Measurements from ENCODE around the gene C19orf25.

DNA sequence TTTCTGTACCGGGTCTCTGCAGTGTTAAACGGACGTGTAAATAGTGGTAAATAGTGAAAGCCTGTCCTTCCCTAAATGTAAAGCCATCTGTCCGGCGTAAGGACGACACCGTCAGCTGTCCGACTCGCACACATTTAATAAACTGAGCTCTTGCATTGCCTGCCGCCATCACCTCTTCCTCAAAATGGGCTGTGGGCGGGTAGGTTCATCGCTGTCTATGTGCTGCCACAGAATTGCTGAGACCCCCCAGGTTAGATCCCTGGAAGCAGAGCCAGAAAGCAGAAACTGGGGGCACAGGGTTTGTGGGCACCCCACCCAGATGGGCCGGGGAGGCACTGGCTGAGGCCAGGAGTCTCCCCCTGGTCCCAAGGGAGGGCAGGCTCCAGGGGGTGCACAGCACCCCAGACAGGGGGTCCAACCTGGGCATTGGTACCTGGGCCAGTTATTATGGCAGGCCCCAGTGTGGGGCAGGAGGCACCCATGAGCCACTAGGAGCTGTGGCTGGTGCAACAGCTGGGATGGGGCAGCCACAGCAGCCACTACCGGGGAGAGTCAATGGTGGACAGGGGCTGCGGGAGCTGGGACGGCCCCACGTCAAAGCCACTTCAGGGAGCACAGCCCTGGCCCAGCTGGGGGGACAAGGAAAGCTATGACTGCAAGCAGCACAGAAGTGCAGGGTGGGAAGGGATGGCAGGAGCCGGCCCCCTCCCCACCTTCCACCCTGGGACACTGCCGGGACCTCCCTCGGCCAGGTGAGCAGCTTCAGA lies 5.7 kb downstream of the C19orf25 start:
- TF ChIP-seq, protein P1, sequence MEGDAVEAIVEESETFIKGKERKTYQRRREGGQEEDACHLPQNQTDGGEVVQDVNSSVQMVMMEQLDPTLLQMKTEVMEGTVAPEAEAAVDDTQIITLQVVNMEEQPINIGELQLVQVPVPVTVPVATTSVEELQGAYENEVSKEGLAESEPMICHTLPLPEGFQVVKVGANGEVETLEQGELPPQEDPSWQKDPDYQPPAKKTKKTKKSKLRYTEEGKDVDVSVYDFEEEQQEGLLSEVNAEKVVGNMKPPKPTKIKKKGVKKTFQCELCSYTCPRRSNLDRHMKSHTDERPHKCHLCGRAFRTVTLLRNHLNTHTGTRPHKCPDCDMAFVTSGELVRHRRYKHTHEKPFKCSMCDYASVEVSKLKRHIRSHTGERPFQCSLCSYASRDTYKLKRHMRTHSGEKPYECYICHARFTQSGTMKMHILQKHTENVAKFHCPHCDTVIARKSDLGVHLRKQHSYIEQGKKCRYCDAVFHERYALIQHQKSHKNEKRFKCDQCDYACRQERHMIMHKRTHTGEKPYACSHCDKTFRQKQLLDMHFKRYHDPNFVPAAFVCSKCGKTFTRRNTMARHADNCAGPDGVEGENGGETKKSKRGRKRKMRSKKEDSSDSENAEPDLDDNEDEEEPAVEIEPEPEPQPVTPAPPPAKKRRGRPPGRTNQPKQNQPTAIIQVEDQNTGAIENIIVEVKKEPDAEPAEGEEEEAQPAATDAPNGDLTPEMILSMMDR (IDR thresholded peaks at IDR 0.05): no peak
- no peak for TF ChIP-seq POLR2A (IDR thresholded peaks at IDR 0.05)

All from heart left ventricle (tissue), 13 donors.